Small intestine (tissue), 7 donors: Measurements from ENCODE around the gene NIF3L1. TPM values are rescaled to one million over a fixed set of nuclear protein-coding genes. Genes with fewer than 3 reads are reported as not detected.

Experiments
- DNase-seq, 2 donors: peaks; one replicate each; pipeline versions ENCODE4 v3.0.0 to v3.0.0-alpha.2; 2013
- FAIRE-seq: peaks from 2 replicates; lab custom pipeline; 2012; peaks lifted over from hg19 to GRCh38; lab: Jason Lieb, UNC
- H3K27ac ChIP-seq, 3 donors: one replicate each; pipeline ENCODE4 v1.5.1; 2013; ENCODE audit warnings: low read length in 2 of 3, mild to moderate bottlenecking in 2 of 3, control low read depth in 1 of 3, inconsistent platforms in 1 of 3, low read depth in 1 of 3, moderate library complexity in 1 of 3
- H3K27me3 ChIP-seq, 3 donors: one replicate each; pipeline ENCODE4 v1.6.1; 2013; ENCODE audit warnings: low read length in 3 of 3, inconsistent platforms in 1 of 3; ENCODE audit not compliant: control insufficient read depth in 3 of 3, insufficient read depth in 3 of 3
- H3K36me3 ChIP-seq, 3 donors: one replicate each; pipeline ENCODE4 v1.6.1; 2013; ENCODE audit warnings: low read length in 3 of 3, inconsistent platforms in 1 of 3, low read depth in 1 of 3, mild to moderate bottlenecking in 1 of 3, moderate library complexity in 1 of 3; ENCODE audit not compliant: control insufficient read depth in 3 of 3, insufficient read depth in 2 of 3
- H3K4me1 ChIP-seq, 3 donors: one replicate each; pipeline ENCODE4 v1.6.1; 2013; ENCODE audit warnings: low read length in 2 of 3, inconsistent platforms in 1 of 3, low read depth in 1 of 3, mild to moderate bottlenecking in 1 of 3, moderate library complexity in 1 of 3; ENCODE audit not compliant: control insufficient read depth in 3 of 3, insufficient read depth in 2 of 3
- H3K4me3 ChIP-seq, 3 donors: one replicate each; pipeline ENCODE4 v1.5.1; 2013; ENCODE audit warnings: low read length in 3 of 3, control low read depth in 1 of 3, inconsistent platforms in 1 of 3, low read depth in 1 of 3, mild to moderate bottlenecking in 1 of 3, moderate library complexity in 1 of 3
- H3K9me3 ChIP-seq, 2 donors: one replicate each; pipeline ENCODE4 v1.6.1; 2013; ENCODE audit warnings: low read depth in 1 of 2, low read length in 1 of 2; ENCODE audit not compliant: control insufficient read depth in 2 of 2, insufficient read depth in 1 of 2
- WGBS, 3 donors: extraction: QIAGEN DNeasy Blood & Tissue Kit; methylation state at CpG; one replicate each; pipeline ENCODE4 v1.1.7; 2013; 5-methylcytosine and 5-hydroxymethylcytosine counted together
- polyA plus RNA-seq, 4 donors: library from polyadenylated mRNA; stranded (reverse) in 3 of 4; unstranded in 1 of 4; fragments of 200-250 nt in 3 of 4; fragments of 120-200 nt in 1 of 4; gene quantifications; one replicate each; pipeline versions ENCODE4 v1.2.1 to v1.2.3, GENCODE V29; 2013
- donor health status: healthy with polysubstance abuse.
- donor health status: control.
- donor health status: control.
- donor health status: Bipolar disorder and iron deficiency.
- donor health status: healthy.

Gene NIF3L1
- polyA plus RNA-seq, 4 donors = 17.6 to 33.2 (median 28.2) TPM

DNA sequence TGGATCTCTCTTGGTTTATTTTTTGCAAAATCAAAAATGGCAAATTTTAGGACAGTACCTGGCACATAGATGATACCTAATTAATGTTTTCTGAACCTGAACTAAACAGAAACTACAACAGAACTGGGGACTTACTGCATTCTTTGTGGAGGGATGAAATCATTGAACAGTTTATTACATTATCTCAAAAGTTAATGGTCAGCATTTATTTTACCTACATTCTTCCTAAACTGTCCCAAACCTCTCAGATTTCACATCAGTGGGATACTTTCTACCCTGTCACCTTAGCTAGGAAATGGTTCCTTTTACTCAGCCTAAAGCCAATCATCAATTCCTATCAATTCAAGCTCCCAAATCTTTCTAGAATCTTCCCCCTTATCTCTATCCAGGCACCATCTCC lies 10.3 kb downstream of the NIF3L1 start:
- H3K36me3 ChIP-seq = peaks cover 8 to 31% (median 12%) of the 10 kb centered on the region in 3 donors
- H3K4me1 ChIP-seq = no peaks in the 10 kb centered on the region
- no peaks in the 10 kb centered on the region for H3K9me3 ChIP-seq
- H3K4me3 ChIP-seq = no peak overlapping the region
- FAIRE-seq = no peak
- no peak overlapping the region for H3K27ac ChIP-seq
- DNase-seq = no peak
- no peaks in the 10 kb centered on the region for H3K27me3 ChIP-seq

DNA sequence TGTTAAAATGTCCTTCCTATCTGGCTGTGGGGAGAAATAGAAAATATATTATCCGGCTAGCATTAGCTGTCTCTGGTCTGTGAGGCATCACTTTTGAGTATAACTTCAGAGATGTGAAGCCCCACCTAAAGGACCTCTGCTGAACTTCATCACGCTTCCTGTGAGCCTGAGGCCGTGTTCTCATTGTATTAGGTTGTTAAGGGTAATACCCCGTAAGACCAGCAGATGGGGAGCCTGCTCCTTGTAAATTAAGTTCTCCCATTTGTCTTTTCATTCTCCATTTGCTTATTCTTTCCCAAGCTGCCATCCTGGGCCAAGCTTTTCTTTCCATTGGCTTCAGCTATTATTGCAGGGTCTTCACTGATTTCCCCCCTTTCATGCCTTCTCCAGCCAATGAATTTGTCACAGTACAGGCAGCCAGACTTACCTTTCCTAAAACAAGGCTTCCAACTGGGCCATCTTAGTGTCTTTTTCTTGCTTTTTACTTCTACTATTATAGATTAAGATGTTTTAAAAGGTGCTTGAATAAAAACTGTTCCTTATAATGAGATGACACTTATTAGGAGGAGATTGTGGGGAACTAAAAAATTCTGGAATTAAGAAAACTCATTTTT lies 12.4 kb downstream of the NIF3L1 start:
- no peaks in the 10 kb centered on the region for H3K4me1 ChIP-seq
- H3K9me3 ChIP-seq = no peaks in the 10 kb centered on the region
- WGBS, 3 donors = 3 to 5% (median 4%) methylated on average over 4 of the region's 4 CpGs
- FAIRE-seq (no peak), DNase-seq (peak; percentile 84 to 89)
- no peaks in the 10 kb centered on the region for H3K27me3 ChIP-seq
- no peak overlapping the region for H3K27ac ChIP-seq
- H3K36me3 ChIP-seq = peaks cover 5 to 31% (median 9%) of the 10 kb centered on the region in 3 donors
- no peak overlapping the region for H3K4me3 ChIP-seq

- no peak for FAIRE-seq
- H3K4me3 ChIP-seq = no peak overlapping the region
- H3K36me3 ChIP-seq = peaks cover 6 to 38% (median 11%) of the 10 kb centered on the region in 3 donors
- WGBS, 3 donors = 36 to 53% (median 49%) methylated on average over 2 of the region's 2 CpGs
- H3K9me3 ChIP-seq = no peaks in the 10 kb centered on the region
- peak; percentile 74 to 78 for DNase-seq
- H3K27ac ChIP-seq = no peak overlapping the region
- no peaks in the 10 kb centered on the region for H3K27me3 ChIP-seq
- no peaks in the 10 kb centered on the region for H3K4me1 ChIP-seq
These were observed 16.6 kb downstream of the NIF3L1 start for GRCh38 chr2:200905618-200906296.

DNA sequence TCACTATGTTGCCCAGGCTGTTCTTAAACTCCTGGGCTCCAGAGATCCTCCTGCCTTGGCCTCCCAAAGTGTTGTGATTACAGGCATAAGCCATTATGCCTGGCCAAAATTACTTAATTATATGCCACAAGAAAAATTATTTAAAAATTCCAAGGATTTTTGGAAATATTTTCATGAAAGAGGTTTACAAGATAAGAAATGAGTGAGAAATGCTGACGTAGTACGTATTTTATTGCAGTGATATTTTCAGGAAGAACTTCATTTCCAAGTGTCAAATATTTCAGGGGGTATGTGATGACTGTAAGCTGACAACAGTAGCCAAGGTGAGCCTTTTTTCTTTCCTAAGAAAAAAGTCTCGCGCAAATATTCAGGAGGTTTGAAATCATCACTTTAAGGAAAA lies 20.8 kb downstream of the NIF3L1 start:
- FAIRE-seq = no peak
- no peaks in the 10 kb centered on the region for H3K4me1 ChIP-seq
- H3K27me3 ChIP-seq = no peaks in the 10 kb centered on the region
- H3K27ac ChIP-seq = no peak overlapping the region
- DNase-seq = no peak
- H3K9me3 ChIP-seq = no peaks in the 10 kb centered on the region
- peaks cover 10 to 34% (median 14%) of the 10 kb centered on the region in 3 donors for H3K36me3 ChIP-seq
- WGBS, 3 donors = 97 to 99% (median 98%) methylated on average over 4 of the region's 4 CpGs
- no peak overlapping the region for H3K4me3 ChIP-seq

GRCh38 chr2:200913654-200914053 lies 24.5 kb downstream of the NIF3L1 start:
- Histone ChIP-seq H3K36me3 (peaks cover 10 to 29% (median 12%) of the 10 kb centered on the region in 3 donors), H3K4me3 (no peak overlapping the region), H3K27me3 (no peaks in the 10 kb centered on the region), H3K27ac (no peak overlapping the region), H3K4me1 (no peaks in the 10 kb centered on the region), H3K9me3 (no peaks in the 10 kb centered on the region)
- no peak for DNase-seq
- no peak for FAIRE-seq

DNA sequence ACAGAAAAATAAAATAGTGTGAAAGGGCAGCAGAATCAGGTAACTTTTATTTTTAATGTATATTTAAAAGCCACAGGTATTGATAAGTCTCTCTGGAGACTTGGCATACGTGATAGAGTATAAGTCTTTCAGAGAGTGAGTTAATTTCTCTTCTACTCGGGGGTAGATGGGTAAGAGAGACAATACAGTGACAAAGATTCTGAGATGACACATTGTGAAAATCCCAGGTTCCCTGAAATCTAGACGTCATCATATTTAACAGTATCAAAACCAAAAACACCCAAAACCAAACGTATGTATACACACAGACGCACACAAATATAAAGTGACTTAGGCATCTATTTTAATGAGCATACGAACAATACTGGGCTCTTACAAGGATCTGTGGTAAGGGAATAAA lies 33.3 kb downstream of the NIF3L1 start:
- Histone ChIP-seq H3K4me1 (no peaks in the 10 kb centered on the region), H3K27ac (no peak overlapping the region), H3K9me3 (no peaks in the 10 kb centered on the region), H3K36me3 (peaks cover 10 to 43% (median 13%) of the 10 kb centered on the region in 3 donors), H3K4me3 (no peak overlapping the region), H3K27me3 (no peaks in the 10 kb centered on the region)
- FAIRE-seq = no peak
- no peak for DNase-seq
- 79 to 83% (median 82%) methylated on average over 6 of the region's 6 CpGs for WGBS, 3 donors

DNA sequence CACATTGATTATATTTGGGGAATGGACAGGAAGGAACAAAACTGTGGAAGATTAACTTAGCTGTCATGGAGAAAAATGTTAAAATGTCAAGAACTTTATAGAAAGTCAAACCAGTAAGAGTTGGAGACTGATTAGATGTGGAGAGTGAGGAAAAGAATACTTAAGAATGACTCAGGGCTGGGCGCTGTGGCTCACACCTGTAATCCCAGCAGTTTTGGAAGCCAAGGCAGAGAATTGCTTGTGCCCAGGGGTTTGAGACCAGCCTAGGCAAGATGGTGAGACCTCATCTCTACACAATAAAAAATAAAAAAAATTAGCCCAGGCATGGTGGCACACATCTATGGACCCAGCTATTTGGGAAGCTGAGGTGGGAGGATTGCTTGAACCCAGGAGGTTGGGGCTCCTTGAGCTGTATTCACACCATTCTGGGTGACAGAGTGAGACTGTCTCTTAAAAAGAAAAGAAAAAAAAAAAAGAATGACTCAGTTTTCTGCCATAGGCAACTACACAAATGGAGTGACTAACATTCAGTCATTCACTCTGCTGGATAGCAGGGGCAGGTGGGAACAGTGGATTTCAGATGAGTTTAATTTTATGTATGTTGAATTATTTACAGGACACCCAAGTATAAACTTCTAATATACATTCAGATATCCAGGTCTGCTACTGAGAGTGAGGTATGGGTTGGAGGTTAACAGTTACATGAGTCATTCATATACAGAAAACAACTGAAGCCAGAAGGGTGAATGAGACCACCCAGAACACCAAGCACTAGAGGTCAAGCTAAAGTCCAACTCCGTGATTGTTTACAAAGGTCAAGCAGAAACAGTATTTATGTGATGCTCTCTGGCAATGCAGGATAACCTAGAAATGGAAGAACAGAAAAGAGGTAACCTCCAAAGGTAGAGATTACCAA lies 40.4 kb downstream of the NIF3L1 start:
- Histone ChIP-seq H3K9me3 (no peaks in the 10 kb centered on the region), H3K27ac (no peak overlapping the region), H3K36me3 (peaks cover 6 to 44% (median 10%) of the 10 kb centered on the region in 3 donors), H3K27me3 (no peaks in the 10 kb centered on the region), H3K4me1 (no peaks in the 10 kb centered on the region), H3K4me3 (no peak overlapping the region)
- no peak for FAIRE-seq
- no peak for DNase-seq
- 84 to 90% (median 90%) methylated on average over 2 of the region's 2 CpGs for WGBS, 3 donors

DNA sequence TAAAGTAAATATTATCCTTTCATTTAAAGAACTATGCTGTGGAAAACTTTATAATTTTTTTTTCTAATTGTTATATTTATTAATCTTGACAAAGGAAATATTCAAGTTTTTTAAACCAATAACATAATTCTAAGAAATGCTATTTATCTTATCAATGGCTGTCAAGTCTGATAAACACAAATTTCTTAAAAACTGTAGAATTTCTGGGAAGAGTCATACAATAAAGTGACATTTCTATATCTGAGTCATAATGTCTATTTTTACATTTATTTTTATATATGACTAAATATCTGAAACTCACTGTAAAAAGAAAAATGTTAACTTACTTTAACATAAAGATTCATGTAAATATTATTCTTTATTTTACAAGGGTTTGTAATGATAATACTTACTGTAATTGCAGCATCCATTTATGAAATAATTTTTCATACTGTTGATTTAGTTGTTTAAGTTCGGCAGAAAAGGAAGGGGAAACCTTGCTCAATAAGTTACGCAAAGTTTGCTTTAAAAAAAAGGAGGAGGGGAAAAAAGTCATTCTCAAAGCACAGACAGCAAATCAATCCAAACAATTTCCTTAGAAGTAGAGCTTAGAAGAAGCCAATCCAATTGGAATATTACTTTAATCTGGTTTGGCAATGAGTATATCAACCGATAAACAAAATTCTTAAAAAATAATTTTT lies 41.9 kb downstream of the NIF3L1 start:
- Histone ChIP-seq H3K27ac (no peak overlapping the region), H3K4me3 (no peak overlapping the region), H3K9me3 (no peaks in the 10 kb centered on the region), H3K4me1 (no peaks in the 10 kb centered on the region), H3K27me3 (no peaks in the 10 kb centered on the region), H3K36me3 (peaks cover 9 to 39% (median 10%) of the 10 kb centered on the region in 3 donors)
- peak; percentile 94 for FAIRE-seq
- DNase-seq = no peak
- 73 to 87% (median 85%) methylated on average over 3 of the region's 3 CpGs for WGBS, 3 donors
